Renal pelvis (tissue), 4 donors: Measurements from ENCODE around the gene TGFBR3. TPM values are rescaled to one million over a fixed set of nuclear protein-coding genes. Genes with fewer than 3 reads are reported as not detected.

Source experiments
- DNase-seq: peaks from one replicate; pipeline ENCODE4 v3.0.0-alpha.2; 2013
- polyA plus RNA-seq, 3 donors: library from polyadenylated mRNA; unstranded; fragments of 120-200 nt; gene quantifications; one replicate each; pipeline ENCODE4 v1.2.1, GENCODE V29; 2013; ENCODE audit not compliant: insufficient read length in 3 of 3

The TGFBR3 gene
- polyA plus RNA-seq, 3 donors: 95.6 to 116 (median 110) TPM

- no peak for DNase-seq
These were observed 57.2 kb downstream of the TGFBR3 start for GRCh38 chr1:91828583-91829281.

GRCh38 chr1:91827459-91828321 lies 58.3 kb downstream of the TGFBR3 start:
- DNase-seq: no peak

GRCh38 chr1:91827087-91827458 lies 58.9 kb downstream of the TGFBR3 start:
- DNase-seq: no peak

DNA sequence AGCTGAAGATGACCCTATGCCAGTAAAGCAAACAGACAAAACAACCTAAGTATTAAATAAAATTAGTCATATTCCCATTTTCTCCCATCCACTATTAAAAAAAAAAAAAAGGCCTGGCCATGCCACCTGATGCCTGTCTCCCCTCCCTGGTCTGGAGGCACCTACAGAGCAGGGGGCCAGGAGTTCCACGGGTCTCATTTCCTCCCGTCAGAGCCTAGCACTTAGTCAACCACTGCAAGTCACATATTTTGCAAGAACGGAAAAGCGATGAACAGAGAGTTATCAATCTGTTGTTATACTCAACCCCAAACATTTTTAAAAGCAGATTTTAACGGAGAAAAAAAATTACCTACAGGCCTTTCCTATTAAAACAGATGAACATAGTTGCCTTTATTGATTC lies 59.3 kb downstream of the TGFBR3 start:
- DNase-seq: no peak

GRCh38 chr1:91826248-91826647 lies 59.7 kb downstream of the TGFBR3 start:
- DNase-seq: no peak

- no peak for DNase-seq
These were observed 64.7 kb downstream of the TGFBR3 start for GRCh38 chr1:91821126-91821868.

- DNase-seq: no peak
These were observed 66.7 kb downstream of the TGFBR3 start for GRCh38 chr1:91819038-91819788.

DNA sequence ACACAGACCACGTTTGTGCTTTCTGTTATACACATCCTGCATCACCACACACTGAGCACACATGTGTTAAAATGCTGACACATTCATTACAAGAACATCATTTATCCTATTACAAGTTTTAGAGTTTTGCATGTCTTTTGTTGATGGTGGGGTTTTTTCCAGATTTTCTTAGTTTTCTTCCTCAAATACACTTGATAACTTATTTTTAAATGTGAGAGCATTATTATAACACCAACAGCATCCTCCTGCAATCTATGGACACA lies 67.3 kb downstream of the TGFBR3 start:
- DNase-seq: no peak

DNA sequence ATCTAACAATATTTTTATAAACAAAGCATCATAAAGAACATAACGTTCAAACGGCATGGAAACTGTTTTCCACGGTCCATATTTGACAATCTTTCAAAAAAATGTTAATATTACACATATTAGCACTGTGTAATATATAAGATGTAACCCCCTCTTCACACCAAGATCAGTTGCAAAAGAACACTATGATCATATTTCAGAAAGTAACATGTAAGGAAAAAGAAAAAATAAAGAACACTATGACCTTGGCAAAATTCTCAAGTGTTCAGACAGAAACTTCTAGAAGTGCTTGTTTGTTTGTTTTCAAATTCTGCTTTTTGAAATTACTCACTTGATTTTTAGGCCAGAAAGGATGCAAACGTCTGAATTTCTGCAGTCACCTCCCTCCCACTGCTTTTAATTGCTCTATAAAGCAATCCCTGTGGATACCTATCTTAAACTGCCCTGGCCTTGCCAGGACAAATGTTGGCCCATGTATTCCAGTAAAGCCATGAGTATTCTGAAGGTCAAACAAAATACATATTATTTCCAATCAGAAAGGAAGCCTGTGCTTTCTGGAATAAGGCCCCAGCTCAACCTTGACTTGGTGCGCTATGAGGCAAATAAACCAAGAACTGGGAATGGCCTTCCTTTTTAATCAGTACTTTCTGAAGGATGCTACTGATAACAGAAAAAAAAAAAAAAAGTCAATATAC lies 68.6 kb downstream of the TGFBR3 start:
- DNase-seq: no peak

GRCh38 chr1:91816031-91816430 lies 69.9 kb downstream of the TGFBR3 start:
- no peak for DNase-seq

DNA sequence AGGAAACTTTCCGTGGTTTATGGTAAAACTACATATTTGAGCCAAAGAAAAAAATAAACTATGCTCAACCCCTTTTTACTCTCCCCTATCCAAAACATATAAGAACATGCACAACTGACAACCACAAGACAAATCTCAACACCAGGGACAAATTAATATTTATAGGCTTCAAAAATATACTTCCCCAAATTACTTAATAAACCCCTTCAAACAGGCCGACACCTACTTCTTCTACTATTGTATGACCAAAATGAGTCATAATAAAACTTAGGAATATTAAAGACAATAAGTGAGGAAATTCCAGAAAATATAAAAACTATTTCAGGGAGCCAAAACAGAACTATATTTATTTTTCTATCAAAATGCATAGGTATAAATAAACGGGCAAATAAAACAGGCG lies 71.5 kb downstream of the TGFBR3 start:
- DNase-seq: no peak

- DNase-seq: no peak
These were observed 72.1 kb downstream of the TGFBR3 start for GRCh38 chr1:91813813-91814212.

DNA sequence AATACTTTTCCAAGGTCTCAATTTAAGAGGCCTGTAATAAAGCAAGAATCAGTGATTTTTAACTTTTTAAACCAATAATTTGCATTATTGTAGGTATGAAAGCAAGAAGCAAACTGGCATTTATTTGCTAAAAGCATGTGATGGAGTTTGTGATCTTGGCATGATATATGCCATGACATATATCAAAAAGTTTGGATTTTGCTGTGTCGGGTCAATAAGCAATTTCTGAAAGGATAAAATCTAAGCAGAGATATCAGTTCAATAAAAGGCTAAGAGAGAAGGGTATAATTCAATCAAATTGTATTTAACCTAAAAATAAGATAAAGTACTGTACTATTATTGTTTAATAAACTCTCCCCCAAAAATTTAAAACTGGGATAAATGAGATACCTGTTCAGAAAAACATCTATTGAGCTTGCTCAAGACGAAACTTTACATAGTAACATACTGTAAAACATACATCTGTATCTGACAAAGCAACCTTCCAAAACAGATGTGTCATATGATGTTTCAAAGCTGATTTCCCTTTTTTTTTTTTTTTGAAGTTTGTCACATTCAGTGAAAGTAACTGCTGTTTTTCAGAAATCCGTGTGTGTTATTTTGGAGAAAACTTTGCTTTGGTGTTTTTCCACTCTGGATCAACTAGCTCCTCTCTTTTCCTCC lies 74.5 kb downstream of the TGFBR3 start:
- DNase-seq: no peak

DNA sequence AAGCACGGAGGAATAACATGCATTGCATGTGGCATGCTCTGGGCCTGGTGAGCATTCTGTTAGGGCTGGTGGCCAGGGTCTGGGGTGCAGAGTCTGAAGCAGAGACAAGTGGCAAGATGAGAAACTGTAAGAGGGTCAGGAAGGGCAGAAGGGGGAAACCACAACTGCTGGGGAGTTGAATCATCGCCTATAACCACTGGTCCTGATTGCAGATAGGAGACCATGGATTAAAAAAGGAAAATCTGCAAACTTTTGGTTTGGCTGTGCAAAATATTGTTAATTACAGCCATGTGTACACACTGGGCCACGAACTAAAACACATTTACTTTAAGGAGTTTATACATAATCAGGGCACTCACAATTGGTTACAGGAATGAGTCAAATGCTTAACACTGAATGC lies 76.6 kb downstream of the TGFBR3 start:
- DNase-seq: no peak

GRCh38 chr1:91807921-91808620 lies 77.9 kb downstream of the TGFBR3 start:
- DNase-seq: no peak

DNA sequence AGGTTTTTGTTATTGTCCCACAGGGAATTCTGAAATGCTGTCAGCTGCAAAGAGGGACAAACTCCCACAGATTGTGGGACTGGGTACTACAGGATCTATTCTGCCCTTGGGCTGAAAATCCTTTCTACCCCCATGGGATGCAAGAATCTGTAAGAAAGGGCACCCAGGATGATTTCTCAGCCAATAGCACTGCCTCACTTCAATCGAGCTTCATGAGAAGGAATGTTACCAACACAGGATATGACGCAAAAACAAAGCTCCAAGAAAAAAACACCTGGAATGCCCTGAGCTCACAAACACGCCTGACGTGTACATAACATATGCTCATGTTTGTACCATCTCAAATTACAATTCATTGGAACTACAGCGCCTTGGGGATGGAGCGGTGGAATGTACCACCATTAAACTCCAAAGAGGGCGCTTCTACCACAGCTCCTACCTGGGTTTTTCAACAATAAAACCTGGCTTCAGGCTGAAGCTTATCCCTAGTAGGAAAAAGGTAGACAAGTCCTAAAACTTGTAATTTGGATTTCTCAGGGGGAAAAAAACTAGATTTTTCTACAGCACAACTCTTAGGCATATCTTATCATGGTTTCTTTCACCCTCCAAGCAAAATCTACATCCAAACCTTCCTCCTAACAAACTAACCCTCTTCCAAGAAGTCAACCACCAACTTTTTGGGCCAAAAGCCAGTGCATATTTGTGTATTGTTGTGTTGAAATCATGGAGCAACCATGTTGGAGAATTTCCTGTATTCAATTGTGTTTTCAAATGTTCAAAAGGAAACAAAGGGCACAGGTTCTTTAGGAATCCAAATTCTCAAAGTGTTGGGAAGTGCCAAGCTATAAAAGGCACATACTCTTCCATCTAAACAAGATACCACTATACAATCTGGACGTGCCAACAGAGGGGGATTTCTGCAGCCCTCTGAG lies 78.9 kb downstream of the TGFBR3 start:
- DNase-seq: no peak

DNA sequence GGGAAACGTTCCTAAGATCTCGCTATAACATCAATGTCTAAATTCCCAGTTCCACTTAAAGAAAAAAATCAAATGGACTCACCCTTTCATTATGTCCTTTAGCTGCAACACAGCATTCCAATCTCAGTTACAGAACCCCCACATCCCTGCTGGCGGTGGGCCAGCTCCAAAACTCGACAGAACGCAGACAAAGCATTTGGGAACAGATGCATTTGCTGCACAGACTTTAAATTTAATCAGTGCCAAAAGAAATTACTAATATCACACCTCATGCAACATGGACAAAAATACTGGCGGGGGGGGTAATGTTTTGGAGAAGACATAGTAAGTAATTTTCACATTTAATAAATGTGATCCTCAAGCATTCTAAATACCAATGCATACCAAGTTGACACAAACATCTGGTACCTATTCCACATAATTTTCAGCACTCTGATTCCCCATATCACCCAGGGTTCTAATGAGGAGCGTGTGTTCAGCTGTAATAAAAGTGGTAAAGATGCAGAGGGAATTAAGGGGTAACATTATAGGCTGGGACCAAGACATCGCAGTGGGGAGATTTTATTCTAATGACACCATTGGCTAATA lies 79.7 kb downstream of the TGFBR3 start:
- no peak for DNase-seq

- no peak for DNase-seq
These were observed 80.6 kb downstream of the TGFBR3 start for GRCh38 chr1:91805311-91805801.
